ENCODE data around the gene S100A12.

- TF ChIP-seq CTCF (IDR thresholded peaks at IDR 0.05; ENCODE audit: poor library complexity) (no peak), EZH2 (IDR thresholded peaks at IDR 0.05; ENCODE audit: borderline replicate concordance) (no peak), EZH2phosphoT487 (IDR thresholded peaks at IDR 0.05; ENCODE audit: low read depth, severe bottlenecking, unreplicated experiment) (no peak)
Measured at GRCh38 chr1:153363641-153364040, 11.8 kb downstream of the S100A12 start.

Measured in hepatocyte (in vitro differentiated cells).